GM10847 (cell line): ENCODE measurements around the gene SLC6A2.

Experiments
- POLR2A ChIP-seq: IDR thresholded peaks from 2 replicates; pipeline ENCODE4 v1.6.1; 2011; ENCODE audit not compliant: insufficient read length; ENCODE audit errors: extremely low read depth

SLC6A2 gene

DNA sequence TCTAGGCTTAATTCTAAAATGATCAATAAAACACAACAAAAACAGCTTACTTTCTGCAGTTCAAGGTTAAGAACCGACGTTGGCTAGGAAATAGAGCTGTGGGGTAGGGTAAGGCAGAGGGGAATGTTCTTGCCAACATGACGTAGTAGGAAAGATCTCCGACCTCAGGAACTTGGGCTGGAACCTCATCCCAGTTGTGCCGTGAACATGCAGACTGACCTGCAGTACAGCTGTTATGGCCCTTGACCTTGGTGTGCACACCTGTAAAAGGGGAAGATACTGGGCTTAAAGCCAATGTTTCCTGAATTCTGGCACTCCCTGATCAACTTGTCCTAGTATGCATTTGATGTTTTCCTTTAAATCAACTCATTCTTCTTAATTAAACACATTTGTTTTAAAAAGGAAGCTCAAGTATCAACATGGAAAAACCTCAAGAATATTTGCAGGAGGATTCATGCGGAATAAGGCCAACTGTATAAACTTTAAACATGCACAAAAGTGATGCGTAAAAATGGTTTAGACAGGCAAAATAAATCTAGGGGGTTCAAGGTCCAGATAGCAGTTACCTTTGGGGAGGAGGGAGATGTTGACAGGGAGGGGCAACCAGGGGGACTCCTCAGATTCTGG lies 14.2 kb upstream of the SLC6A2 start:
- TF ChIP-seq POLR2A, result no peak

DNA sequence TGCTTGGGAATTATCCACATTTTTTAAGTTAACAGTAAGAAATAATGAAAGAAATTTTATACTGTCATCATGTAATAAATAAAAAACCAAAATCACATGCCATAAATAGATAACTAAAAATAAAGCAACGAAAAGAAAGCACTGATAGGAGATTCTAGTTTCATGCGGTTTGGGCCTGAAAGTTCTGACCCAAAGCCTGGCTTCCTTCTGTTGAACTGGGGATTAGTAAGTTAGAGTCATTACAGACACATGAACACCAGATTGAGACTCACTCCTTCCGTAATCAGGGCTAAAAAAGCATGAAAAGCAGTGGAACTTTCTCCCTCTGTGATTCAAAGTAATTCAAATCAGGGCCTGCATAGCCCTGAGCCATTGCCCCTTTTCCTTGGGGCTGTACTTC lies 13.2 kb upstream of the SLC6A2 start:
- TF ChIP-seq POLR2A, result no peak

DNA sequence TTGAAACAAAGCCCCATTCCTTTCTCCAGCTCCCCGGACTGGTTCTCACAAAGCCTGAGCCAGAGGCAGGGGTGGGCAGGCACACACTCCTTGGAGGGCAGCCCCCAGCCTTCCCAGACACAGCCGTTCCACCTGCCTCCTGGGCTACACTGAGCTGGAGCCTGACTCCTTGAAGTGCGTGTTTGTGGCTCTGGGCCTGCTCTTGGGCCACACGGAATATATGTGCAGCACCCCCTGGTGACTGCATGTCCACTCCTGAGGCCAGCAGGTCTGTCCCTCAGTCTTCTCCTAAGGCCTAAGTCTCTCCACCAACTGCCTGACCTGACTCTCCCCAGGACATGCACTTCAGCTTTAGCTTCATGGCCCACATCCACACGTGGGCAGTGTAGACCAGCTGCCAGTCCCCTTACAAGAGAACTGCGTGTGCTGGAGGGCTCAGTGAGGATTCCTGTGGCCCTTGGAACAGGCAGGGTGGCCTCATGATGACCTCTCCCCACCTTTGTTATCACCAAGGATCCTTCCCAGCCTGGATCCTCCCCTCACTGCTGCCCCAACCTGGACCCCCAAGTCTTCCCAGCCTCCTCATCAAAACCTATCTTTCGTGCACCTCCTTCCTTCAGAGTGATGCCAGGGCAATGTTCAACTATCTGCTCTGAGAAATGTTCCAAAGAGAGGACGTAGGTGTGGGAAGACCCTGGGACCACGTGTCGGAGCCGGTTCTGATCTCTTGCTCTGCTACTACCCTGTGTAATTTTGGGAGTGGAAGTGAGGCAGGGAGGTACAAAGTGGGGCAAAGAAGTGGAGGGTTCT lies 12.4 kb upstream of the SLC6A2 start:
- no peak for TF ChIP-seq POLR2A

DNA sequence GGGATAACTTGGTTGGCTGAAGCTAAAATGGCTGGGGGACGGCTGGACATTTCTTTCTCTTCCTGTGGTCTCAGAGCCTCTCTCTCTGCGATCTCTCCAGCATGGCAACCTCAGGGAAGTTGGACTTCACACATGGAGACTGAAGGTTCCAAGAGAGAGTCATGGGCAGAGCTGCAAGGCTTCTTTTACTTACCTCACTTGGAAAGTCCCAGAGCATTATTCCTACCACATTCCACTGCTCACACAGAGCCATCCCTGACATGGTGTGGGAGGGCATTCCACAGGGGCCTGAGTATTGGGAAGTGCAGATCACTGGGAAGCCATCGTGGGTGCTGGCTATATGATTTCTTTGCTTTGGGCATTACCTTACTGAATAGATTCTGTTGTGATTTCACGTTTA lies 9.8 kb upstream of the SLC6A2 start:
- TF ChIP-seq POLR2A, result no peak

DNA sequence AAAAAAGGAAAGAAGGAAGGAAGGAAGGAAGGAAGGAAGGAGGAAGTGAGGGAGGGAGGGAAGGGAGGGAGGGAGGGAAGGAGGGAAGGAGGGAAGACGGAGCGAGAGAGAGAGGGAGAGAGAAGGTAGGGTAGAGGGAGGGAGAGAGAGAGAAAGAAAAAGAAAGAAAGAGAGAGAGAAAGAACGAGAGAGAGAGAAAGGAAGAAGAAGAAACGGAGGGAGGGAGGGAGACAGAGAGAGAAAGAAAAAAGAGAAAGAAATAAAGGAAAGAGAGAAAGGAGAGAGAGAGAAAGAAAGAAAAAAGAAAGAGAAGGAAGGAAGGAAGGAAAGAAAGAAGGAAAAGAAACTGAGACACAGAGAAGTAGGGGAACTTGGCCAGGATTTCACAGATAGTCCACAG lies 8.4 kb upstream of the SLC6A2 start:
- no peak for TF ChIP-seq POLR2A

DNA sequence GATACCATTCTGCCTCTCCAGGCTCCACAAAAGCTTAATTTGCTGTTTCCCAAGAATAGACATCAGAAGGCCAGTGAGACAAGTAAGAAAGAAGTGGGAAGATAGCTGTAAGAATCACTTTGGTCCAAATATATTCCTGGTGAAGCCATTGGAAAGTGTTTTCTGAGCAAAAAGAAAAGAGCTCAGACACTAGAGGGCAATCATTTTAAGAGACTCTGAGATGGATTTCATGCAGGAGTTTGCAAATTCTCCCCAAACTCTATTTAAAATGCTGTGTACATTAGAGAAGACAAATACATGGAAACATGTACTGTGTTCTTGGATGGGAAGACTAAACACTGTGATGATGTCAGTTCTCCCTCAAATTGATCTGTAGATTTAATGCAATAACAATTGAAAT lies 8.0 kb upstream of the SLC6A2 start:
- no peak for TF ChIP-seq POLR2A

DNA sequence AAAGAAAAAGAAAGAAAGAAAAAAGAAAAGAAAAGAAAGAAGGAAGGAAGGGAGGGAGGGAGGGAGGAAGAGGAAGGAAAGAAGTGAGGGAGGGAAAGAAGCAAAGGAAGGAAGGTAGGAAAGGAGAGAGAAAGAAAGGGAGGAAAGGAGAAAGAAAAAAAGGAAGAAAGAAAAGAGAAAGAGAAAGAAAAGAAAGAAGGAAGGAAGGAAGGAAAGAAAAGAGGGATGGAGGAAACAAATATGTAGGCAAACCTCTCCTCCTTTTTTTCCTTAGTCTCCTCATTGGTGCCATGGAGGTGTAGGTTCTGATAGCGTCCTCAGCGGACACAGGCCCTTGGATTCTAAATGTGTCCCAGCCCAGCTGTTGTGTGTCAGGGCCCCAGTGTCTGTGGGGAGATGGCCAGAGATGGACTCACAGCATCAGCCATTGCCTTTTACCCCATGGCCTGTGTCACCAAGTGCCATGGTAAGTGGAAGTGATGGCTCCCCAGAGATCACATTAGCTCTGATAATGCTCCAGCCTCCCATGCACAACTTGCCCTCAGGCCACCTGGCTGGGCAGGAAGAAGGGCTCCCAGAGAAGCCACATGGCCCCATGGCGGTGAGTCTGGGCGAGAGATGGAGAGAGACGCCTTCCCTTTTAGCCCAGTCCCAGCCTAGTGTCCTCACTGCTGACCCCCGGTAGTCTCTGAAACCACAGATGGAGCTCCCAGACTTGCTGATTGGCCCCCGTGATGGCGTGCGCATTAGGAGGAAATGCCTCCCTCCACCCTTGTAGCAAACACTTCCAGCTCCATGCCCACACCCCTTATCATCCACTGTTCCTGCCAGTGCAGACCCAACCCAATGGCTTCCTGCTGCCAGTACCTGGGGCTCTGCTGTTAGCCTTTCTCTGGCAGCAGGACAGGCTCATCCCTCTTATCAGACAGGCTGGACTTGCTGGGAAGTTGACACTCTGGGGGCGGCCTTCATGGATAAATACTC lies 3.7 kb upstream of the SLC6A2 start:
- no peak for TF ChIP-seq POLR2A

DNA sequence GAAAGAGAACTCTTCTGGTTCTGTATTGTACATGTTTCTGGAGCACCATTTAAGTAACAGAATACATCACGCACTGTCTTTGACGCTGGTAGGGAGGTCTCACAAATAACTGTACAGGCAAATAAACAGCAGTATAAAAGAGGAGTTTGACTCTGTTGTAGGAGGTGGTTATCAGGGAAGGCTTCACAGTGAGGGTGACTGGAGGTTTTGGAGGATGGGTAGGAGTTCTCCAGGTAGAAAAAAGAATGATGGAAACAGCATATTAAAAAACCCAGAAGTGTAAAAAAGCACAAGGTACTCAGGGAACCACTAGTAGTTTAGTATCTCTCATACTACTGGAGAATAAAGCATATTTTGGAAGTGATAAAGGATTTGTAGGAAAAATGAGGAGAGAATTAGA lies 2.7 kb upstream of the SLC6A2 start:
- TF ChIP-seq POLR2A, result no peak

DNA sequence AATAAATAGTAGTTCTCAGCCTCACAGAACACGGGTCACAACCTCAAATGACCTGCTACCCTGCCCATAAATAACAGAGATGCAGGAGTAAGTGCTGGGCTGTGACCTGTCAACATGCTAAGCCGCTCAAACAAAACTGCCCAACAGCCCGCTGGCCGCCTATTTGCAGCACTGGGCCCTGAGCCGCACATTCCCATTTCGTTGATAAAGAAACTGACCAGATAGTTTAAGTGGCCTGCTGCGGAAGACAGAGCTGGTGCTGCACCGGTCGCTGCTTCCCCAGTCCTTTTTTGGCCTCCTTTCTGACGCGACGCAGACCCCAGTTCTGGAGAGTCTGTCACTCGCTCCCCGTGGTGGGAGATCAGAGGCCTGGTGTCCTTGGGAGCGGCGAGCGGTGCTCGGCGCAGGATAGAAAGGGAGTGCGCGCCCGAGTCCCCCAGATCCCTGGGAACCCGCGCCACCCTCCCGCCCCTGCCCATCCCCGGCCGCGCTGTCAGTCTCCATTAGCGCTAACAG lies 349 bp upstream of the SLC6A2 start:
- no peak for TF ChIP-seq POLR2A

DNA sequence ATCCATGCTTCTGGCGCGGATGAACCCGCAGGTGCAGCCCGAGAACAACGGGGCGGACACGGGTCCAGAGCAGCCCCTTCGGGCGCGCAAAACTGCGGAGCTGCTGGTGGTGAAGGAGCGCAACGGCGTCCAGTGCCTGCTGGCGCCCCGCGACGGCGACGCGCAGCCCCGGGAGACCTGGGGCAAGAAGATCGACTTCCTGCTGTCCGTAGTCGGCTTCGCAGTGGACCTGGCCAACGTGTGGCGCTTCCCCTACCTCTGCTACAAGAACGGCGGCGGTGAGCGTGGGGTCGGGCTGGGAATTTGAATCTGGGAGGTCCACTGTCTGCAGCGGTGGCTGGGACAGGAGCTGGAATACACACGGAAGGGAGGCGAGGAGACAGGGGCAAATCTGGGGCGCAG lies 904 bp downstream of the SLC6A2 start:
- no peak for TF ChIP-seq POLR2A

DNA sequence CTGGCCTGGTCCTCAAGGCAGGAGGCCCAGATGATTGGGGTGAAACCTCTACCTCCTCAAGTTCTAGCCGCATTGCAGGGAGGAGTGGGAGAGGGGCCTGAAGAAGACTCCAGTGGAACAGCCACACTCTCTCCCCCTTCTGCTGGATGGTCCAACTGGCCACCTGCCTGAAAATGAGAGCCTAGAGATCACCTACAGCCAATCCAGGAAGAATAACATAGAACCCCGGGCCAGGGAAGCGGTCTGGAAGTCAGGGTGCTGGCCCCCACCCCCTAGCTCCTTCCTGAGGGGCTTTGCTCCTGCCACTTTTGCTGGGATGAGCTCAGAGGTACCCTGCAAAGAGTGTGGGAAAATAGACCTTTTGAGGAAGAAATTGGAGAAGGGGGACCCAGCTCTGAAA lies 1.8 kb downstream of the SLC6A2 start:
- TF ChIP-seq POLR2A, result no peak

DNA sequence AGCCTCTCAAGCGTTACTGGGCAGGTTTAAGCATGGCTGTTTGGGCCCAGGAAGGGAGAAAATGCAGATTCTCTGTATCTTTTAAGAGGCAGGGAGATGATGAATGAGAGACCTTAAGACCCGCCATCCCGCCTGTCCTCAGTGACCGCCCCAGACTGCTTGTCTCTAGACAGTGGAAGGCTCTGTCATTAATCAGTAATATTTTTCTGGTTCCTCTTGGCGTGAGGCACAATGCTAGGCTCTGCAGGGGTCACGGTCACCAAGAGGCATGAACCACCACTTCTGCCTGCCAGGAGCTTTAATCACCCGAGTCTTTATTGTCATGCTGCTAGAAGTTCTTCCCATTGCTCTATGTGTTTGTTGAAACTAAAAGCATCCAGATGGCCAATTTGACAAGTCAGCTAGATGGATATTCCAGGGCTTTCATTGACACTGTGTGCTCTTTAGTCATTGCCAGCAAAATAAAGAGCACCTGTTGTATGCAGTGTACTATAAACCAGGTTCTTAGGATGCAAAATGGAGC lies 3.2 kb downstream of the SLC6A2 start:
- no peak for TF ChIP-seq POLR2A

DNA sequence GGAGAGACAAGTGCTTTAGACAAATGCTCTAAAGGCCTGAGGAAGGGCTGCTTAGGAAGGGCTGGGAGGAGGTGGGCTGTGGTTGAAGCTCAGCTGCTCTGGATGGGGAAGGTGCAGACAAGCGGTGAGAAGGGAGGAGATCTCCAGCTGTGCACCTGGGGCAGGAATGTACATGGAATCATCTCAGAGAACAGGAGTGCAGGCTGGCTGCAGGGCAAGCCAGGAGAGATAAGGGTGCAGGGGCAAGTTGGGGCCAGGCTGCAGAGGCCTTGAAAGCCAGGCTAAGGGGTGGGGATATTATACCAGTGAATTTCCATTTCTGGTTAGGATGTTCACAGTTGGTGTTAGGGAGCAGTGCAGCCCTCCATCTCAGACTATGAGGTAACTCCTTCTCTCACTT lies 4.2 kb downstream of the SLC6A2 start:
- no peak for TF ChIP-seq POLR2A

DNA sequence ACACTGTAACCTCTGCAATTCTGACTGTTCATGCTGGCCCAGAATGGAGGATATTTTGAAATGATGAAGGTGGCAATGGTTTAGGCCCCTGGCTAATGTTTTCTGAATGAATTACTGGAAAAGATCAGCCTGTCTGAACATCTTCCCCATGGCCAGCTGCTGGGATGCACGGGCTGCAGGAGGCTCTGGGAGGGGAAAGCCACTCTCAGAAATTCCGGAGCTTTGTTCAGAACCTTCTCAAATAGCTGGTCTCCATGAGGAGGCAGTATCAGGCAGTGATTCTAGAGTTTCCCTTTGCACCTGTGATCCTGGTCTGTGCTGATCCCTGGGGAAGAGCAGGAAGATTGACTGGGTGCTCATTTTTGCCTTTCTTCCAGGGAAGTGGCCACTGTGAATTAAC lies 5.0 kb downstream of the SLC6A2 start:
- TF ChIP-seq POLR2A, result no peak

DNA sequence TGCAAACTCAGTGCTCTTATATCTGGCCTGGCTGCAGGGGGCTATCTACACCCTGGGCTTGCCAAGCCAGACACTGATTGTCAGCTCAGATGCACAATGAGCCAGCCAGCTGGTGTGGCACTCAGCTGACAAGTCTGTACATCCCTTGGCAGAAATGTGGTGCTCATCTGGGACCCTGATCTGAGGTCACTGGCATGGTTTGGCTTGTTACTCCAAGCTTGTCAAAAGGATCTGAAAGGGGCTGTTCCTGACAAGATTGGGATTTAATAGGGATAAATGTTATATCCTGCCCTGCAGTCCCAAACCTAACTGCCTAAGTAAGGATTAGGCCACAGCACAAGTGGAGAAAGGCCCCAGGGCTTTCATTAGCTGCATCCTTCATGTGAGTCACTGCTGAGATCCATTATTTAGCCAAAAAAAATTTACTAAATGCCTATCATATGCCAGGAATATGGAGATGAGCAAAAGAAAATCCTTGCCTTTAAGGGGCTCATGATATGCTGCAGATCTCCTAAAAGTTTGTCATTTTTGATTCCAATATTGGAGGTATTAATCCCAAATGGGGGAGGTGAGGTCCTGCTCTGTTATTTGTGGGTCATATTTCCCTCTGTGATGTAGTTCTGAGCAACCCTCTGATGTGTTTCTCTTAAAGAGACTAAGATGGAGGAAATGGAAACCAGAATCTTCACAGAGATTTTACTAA lies 6.3 kb downstream of the SLC6A2 start:
- no peak for TF ChIP-seq POLR2A
